GM19455 (cell line): ENCODE measurements around the gene HOMER3.

ENCODE experiments used
- ATAC-seq: cut with Tn5 transposase; IDR thresholded peaks from one replicate; pipeline ENCODE4 v1.9.1; 2021; ENCODE audit not compliant: unreplicated experiment

The HOMER3 gene

GRCh38 chr19:18940769-18941627 lies at the start of gene HOMER3:
Gene HOMER3, minus strand, starts transcription at chr19:18941217. Its CDS starts 2,235 bp downstream, at chr19:18938982.
- no peak for ATAC-seq

GRCh38 chr19:18990128-18990708 lies 49.2 kb upstream of the HOMER3 start:
- ATAC-seq = no peak

GRCh38 chr19:18989316-18989715 lies 48.3 kb upstream of the HOMER3 start:
- ATAC-seq = no peak

DNA sequence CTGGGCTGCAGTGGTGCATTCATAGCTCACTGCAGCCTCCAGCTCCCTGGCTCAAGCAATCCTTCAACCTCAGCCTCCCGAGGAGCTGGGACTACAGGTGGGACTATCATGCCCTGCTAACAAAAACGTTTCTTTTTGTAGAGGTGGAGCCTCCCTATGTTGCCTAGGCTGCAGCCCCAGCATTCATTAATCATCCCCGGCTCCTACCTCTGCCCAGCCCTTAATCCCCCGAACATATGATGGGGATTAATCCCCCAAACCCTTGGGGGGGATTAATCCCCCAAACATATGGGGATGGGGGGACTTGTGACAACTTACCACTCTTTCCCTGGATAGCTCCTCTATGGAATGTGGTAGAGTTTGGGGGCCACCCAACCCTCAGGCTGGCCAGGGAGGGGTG lies 46.4 kb upstream of the HOMER3 start:
- ATAC-seq = no peak

GRCh38 chr19:18985257-18985656 lies 44.2 kb upstream of the HOMER3 start:
- ATAC-seq = no peak

DNA sequence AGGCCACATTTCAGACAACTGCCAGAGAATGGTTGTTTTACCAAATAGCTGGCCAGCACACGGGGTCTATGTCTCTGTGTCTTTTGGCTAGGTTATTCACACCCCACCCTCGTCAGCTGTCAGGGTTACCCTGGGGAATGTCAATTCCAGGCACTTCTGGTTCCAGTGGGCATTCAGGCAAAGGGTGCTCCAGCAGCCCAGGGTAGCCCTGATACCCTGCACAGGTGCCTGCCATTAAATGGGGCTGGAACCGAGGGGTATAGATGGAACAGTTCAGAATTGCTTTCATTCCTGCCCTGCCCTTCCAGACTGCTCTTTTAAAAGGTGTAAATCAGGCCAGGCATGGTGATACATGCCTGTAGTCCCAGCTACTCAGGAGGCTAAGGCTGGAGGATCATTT lies 43.2 kb upstream of the HOMER3 start:
- no peak for ATAC-seq

DNA sequence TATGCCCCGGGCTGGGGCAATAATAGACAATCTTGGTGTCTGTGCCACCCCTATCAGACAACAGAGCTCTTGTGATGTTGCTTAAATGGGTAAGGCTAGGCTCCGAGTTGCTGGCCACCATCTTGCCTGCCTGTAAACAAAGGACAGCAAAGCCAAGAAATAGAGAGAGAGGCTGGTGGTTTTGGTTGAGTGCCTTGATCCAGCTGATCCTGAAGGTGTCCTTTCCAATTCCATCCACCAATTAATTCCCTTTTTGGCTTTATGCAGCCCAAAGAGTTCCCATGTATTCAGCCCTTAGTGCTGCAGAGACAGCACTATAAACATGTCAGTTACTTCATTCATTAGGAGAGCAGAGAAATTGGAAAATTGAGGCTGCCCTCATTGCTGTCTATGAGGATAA lies 41.7 kb upstream of the HOMER3 start:
- ATAC-seq = no peak

DNA sequence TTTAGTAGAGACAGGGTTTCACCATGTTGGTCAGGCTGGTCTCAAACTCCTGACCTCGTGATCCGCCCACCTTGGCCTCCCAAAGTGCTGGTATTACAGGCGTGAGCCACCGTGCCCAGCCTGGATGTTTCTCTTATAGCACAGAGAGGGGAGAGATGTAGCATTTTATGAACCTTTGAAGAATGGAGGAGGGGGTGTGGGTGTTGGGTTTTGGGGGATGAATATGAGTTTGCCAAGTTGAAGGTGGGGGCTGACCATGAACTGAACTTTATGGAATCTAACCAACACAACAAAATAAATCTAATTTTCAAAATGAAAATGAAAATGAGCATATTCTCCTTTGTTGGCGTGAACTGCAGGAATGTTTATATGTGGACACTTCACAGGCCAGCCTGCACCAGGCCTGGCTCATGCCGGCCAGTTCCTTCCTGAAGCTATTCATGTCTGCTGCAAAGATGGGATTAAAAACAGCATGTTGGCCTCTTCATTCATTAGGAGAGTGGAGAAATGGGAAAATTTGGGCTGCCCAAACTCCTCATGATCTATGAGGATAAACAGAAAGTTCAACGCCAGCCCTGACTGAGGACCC lies 39.5 kb upstream of the HOMER3 start:
- no peak for ATAC-seq

DNA sequence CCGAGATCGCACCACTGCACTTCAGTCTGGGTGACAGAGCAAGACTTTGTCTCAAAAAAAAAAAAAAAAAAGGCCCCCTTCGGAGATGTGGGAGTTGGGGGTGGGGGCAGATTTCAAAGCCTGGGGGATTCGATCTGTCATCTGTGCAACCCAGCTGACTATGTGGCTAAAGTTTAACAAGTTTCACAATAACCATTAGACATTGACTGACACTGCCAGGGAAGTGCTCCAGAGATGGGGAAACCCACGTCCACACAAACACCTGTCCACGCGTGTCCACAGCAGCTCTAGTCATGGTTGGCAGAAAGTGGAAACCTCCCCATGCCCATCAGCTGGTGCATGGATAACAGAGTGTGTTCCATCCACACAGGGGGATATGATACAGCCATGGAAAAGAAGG lies 37.6 kb upstream of the HOMER3 start:
- ATAC-seq = no peak

GRCh38 chr19:18975869-18976268 lies 34.9 kb upstream of the HOMER3 start:
- no peak for ATAC-seq

- ATAC-seq = no peak
These were observed 34.0 kb upstream of the HOMER3 start for GRCh38 chr19:18975011-18975410.

DNA sequence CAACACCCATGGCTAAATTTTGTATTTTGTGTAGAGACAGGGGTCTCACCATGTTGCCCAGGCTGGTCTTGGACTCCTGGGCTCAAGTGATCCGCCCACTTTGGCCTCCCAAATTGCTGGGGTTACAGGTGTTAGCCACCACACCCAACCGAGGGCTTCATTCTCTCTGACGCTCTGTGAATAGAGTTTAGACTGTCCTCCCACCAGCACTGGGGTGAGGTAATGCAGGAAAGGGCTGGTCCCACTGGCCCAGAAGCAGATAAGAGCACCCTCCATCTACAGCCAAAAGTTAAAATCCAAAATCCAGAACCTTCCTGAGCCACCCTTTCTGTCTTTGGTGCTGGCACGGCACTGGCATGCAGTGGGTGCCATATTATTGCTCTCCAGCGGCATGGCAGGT lies 31.8 kb upstream of the HOMER3 start:
- no peak for ATAC-seq

- ATAC-seq = no peak
These were observed 31.3 kb upstream of the HOMER3 start for GRCh38 chr19:18972301-18972811.

DNA sequence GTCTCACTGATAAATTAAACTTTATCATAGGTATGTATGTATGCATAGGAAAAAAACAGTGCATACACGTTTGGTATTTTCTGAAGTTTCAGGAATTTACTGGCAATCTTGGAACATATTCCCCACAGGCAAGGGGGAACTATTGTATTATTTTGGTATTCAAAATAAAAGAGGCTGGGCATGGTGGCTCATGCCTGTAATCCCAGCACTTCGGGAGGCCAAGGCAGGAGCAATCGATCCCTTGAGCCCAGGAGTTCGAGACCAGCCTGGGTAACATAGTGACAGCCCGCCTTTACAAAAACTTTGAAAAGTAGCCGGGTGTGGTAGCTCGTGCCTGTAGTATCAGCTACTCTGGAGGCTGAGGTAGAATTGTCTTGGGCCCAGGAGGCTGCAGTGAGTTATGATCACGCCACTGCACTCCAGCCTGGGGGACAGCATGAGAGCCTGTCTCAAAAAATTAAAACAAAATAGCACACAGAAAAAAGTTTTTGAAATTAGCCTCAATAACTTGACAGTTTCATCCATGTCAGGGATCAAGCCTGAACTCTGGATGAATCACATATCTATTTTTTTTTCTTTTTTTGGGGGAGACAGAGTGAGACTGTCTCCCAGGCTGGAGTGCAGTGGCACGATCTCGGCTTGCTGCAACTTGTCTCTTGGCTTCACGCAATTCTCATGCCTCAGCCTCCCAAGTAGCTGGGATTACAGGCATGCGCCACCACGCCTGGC lies 29.1 kb upstream of the HOMER3 start:
- no peak for ATAC-seq

DNA sequence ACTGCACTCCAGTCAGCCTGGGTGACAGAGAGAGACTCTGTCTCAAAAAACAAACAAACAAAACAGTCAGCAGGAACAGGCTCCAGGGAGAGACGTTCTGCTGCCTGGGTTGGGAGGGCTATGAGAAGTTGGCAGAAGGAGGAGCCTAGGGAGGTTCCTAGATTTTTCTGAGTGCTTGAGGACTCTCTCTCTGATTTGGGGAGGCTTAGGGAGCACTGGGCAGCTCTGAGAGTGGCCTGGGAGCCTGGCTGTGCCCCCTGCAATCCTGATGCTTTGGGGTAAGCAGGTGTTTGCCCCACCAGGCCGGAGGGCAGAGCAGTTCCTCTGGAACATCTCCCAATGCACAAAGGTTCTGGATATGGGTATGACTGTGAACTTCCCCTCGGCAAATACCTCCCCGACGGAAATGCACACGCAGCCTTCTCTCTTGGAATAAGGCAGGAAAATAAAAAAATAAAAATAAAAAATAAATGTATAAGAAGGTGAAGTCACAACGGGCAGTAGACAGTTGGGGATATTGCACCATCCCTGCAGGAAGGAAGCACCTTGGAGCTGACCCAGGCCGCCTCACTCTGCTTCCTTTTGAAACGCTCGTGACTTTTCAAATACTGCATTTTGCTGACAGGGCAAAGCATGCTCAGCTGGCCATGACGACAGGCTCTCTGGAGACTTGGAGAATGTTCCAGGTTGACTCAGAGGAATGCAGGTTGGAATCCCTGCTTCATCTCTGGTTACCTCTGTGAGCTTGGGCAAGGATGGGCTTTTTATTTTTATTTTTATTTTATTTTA lies 26.5 kb upstream of the HOMER3 start:
- no peak for ATAC-seq

DNA sequence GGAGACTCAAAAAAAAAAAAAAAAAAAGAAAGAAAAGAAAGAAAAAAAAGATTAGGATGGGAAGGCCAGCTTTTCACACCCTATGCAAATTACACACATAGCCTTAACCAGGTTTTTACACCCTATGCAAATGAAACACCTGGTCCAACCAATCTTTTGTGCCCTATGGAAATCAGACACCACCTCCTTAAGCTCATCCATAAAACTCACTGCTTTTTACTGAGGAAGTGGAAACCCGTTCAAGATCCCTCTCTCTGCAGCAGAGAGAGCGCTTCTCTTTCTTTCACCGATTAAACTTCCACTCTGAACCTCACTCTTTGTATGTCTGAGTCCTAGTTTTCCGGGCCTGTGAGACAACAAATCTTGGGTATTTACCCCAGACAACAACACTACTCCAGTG lies 25.3 kb upstream of the HOMER3 start:
- no peak for ATAC-seq

GRCh38 chr19:18964121-18964520 lies 23.1 kb upstream of the HOMER3 start:
- no peak for ATAC-seq

GRCh38 chr19:18961767-18962620 lies 21.0 kb upstream of the HOMER3 start:
- no peak for ATAC-seq

DNA sequence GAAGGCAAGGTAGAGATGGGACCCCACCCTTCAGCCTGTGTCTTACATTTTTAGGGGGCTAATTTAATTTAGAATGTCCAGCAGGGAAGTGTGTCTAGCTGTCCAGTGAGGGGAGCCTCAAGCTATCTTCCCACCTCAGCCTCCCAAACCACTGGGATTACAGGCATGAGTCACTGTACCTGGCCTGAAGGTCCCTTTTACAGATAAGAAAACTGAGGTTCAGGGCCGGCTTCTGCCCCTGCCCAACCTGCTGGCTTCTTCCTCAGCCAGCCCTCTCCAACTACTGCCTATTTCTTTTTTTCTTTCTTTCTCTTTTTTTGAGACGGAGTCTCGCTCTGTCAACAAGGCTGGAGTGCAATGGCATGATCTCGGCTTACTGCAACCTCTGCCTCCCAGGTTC lies 19.4 kb upstream of the HOMER3 start:
- ATAC-seq = no peak

- no peak for ATAC-seq
These were observed 14.0 kb upstream of the HOMER3 start for GRCh38 chr19:18955042-18955441.
